Activated T-cell treated with anti-CD3 and anti-CD28 coated beads for 48 hours (primary cell): ENCODE data around the gene CROCC.
A peak's percentile ranks its signal among the peaks of the same experiment; 100 is the strongest.

Source experiments
- DNase-seq: peaks from one replicate; pipeline ENCODE4 v3.0.0-alpha.2; 2020; ENCODE audit warnings: low read depth

The CROCC gene

DNA sequence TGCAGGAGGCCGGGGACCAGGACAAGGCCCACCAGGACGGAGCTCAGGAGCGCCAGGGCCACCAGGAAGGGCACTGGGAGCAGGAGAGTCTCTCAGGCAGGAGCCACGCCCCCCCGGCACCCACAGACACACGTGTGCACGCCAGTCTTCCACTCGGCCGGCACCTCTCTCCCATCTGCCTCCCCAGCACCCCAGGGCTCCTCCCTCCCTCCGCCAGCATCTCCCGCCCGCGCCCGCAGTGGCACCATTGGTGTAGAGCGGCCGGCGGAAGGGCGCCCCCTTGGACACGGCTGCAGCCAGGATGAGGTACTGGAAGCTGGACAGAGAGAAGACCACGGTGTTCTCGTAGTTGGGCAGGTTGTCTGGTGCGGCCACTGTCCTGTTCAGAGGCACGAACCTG lies 64.8 kb downstream of the CROCC start:
- no peak for DNase-seq

DNA sequence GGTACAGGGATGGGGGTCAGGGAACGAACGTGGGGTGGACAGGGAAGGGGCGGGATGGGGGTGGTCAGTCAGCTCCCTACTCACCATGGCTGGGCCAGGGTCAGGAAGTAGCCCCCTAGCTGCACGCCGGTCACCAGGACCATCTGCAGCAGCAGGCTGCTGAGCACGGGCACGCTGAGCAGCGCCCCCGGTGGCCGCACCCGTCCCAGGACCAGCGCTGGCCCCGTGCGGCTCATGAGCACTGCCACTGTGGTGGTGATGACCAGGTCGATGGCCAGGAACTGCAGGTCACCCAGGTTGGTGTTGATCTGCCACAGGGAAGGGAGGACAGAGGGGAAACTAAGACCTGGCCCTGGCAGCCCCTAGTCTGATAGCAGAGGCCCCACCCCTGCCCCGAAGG lies 65.2 kb downstream of the CROCC start:
- no peak for DNase-seq

GRCh38 chr1:16988210-16988609 lies 66.5 kb downstream of the CROCC start:
- no peak for DNase-seq

- DNase-seq, result no peak
These were observed 68.1 kb downstream of the CROCC start for GRCh38 chr1:16989676-16990391.

DNA sequence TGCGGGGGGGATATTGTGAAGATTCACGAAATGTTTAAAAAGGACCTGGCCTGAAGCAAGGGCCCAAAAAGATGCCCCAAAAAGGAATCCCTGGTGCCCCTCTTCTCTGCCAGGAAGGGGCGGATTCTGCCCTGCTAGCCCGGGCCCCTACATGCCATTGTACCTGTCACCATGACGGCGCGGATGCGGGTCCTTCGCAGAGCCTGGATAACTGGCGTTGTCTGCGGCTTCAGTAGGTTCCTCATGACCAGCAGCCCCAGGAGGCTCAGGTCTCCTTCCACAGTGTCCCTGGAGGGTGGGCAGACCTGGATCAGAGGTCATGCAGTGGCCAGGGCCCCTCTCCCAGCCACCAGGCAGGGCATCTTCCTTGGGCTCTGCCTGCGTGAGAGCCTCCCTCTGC lies 69.8 kb downstream of the CROCC start:
- no peak for DNase-seq

- no peak for DNase-seq
These were observed 70.4 kb downstream of the CROCC start for GRCh38 chr1:16992102-16992501.

DNA sequence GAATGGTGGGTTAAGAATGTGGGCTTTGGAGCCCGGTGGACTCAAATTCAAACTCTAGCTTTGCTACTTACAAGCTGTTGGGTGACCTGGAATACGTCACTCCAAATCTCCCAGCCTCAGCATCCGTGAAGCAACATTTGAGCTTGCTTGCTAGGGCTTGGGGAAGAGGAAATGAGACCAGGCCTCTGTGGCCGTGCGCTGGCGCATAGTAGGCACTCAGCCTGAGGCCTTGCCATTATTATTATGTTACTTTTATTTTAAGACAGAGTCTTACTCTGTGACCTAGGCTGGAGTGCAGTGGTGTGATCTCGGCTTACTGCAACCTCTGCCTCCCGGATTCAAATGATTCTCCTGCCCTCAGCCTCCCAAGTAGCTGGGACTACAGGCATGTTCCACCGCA lies 70.9 kb downstream of the CROCC start:
- DNase-seq, result no peak

GRCh38 chr1:16993521-16994038 lies 71.8 kb downstream of the CROCC start:
- DNase-seq, result no peak

- DNase-seq, result no peak
These were observed 75.1 kb downstream of the CROCC start for GRCh38 chr1:16996845-16997244.

GRCh38 chr1:16998589-16998988 lies 76.9 kb downstream of the CROCC start:
- DNase-seq, result no peak

DNA sequence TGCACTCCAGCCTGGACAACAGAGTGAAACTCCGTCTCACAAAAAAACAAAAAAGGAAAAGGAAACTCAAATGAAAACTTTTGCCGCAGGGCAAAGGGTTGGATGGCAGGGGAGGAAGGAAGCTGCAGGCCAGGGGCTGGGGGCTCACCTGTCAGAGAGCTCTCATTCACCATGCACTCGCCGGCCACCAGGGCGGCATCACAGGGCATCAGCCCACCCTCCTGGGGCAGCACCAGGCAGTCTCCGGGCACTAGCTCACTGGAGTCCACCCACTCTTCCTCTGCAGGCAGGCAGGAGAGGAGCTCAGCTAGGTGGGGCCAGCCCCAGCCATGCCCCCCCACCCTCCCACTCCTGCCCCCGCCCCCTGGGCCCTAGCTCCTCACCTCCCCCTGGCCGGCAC lies 78.1 kb downstream of the CROCC start:
- no peak for DNase-seq

DNA sequence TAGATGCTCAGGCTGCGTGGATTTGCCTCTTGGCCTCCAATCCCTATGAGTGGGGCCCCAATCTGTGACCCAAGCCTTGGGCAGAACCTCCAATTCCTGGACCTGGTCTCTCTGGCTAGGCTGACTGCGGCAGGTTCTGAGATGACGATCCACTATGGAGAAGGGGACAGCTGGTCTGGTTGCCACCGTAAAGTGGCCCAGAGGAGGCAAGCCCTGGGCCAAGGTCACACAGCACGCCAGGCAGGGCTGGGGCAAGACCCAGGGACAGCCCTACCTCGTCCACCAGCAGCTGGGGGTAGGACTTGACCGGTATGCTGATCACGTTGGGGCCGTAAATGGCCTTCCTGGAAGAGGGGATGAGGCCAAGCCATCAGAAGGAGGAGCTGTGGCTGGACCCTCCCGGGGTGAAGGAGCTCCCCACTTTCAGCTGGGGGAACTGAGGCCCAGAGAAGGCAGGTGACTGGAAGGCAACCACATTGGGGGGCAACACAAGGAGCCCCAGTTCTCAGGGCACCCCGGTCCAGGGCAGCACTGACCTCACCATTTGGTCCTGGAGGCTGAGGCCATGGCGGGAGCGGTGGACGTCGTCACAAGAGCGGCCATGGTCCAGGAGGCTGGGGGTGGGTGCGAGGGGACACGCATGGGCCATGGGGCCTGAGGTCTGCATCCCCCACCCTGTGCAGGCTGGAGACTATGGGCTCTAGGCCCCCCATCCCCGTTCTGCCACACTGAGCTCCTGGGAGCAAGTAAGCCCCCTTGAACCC lies 80.2 kb downstream of the CROCC start:
- DNase-seq, result no peak

DNA sequence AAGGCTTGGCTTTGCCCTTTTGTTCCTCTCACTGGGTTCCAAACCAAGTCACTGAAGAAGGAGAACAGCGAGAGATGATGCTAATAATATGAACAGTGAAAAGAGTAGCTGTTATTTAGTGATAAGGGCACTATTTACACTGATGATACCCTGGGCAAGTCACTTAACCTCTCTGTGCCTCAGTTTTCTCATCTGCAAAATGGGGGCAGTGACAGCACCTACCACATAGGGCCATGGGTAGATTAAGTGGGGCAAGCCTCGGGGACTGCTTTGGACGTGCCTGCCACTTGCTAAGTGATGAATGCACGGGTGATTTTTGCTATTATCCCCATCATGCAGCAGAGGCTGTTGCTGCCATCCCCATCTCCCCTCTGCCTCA lies 80.8 kb downstream of the CROCC start:
- DNase-seq, result no peak

GRCh38 chr1:17004466-17005364 lies 83.0 kb downstream of the CROCC start:
- DNase-seq, result no peak

DNA sequence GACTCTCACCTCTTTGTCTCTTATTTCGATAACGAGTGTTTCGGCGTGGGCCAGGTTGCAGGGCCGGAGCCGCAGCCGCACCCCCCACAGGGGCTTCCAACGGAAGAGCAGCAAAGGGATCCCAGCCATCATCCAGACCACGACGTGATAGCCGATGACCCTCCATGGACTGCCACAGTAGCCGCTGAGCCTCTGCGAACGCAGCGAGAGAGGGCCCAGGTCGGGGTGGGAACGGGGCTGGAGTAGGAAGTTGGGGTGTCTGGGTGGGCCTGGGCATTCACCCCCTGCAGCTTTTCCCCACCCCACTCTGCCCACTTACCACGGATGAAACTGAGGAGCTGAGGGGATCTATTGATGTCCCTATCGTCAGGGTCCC lies 83.6 kb downstream of the CROCC start:
- no peak for DNase-seq

DNA sequence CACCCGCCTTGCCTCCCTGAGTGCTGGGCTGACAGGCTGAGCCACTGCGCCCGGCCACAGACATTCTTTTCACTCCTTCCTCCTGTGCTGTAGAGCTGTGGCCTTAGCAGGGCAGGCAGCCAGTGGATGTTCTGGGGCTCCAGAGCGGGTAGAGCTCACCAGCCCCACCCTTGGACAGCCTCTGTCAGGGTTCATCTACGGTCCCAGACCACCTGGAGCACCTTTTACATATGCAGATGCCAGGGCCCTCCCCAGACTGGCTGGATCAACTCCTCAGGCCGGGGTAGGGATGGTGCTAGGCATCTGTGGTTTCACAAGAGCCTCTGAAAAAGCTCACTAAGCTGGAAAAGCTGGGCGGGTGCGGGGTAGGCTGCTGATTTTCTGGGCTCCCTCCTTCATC lies 85.4 kb downstream of the CROCC start:
- no peak for DNase-seq

DNA sequence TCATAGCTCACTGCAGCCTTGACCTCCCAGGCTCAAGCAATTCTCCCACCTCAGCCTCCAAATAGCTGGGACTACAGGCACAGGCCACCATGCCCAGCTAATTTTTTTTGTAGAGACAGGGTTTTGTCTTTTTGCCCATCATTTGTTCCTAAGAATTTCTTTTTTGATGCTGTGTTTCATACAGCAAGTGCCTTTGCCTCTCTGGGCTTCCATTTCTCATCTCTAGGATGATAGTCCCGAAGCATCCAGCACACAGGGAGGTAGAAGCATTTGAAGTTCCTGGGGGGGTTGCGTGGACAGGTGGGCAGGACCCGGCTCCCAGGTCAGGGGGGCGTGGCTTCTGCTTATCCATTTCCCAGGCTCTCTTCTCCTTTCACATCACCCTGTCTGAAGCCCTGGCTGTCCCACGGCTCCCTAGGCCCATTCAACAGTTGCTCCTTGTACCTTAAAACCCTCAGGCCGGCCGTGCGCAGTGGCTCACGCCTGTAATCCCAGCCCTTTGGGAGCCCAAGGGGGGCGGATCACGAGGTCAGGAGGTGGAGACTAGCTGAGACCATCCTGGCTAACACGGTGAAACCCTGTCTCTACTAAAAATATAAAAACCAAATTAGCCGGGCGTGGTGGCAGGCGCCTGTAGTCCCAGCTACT lies 86.6 kb downstream of the CROCC start:
- no peak for DNase-seq

- DNase-seq, result no peak
These were observed 88.0 kb downstream of the CROCC start for GRCh38 chr1:17009706-17010105.

- DNase-seq, result no peak
These were observed 89.3 kb downstream of the CROCC start for GRCh38 chr1:17011092-17011438.

DNA sequence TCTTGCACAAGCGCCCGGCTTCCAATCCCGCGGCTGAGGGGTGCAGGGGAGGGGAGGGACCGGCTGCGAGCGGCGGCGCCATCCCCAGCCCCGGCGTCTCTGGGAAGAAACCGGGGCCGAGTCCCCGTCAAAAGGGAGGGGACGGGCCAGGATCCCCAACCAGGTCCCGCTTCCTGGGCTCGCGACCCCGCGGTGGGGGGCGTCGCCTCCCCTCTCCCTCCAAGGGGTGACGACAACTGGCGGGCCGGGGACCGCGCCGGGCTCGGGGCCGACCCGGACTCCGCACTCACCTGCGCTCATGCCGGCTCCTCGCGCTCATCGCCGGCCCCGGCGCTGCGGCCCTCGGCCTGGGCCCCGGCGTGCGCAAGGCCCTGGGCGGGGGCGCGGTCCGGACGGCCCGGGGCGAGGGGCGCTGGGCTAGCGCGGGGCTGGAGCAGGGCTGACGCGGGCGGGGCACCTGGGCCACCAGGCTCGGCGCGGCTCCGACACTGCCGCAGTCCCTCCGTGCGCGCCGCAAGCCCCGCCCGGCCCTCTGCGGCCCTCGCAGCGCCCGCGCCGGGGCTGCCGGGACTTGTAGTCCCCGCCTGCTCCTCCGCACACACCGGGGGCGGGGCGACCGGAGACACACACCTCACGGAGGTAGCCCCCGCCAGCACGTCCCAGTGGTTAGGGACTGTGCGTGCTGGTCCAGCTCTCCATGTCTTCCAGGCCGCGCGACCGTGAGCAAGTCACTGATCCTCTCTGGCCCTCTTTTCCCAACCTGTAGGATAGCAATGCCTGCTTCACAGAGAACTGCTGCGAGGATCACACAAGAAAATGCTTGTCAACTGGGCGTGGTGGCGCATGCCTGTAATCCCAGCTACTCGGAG lies 89.9 kb downstream of the CROCC start, which contains the start of gene ATP13A2:
Gene ATP13A2, minus strand, starts transcription at position 490 of the 869 bp plus-strand sequence. Its CDS starts 190 bp downstream, at position 300.
- DNase-seq, result peak; percentile 82
